ENCODE results near the gene CARD14. TPM values are rescaled to one million over a fixed set of nuclear protein-coding genes. Genes with fewer than 3 reads are reported as not detected.
A peak's percentile ranks its signal among the peaks of the same experiment; 100 is the strongest.

The CARD14 gene
- polyA plus RNA-seq, 1 donor (not counting 4 experiments of a cell fraction or from before 2014, with no cell fraction given): 0.49 TPM

DNA sequence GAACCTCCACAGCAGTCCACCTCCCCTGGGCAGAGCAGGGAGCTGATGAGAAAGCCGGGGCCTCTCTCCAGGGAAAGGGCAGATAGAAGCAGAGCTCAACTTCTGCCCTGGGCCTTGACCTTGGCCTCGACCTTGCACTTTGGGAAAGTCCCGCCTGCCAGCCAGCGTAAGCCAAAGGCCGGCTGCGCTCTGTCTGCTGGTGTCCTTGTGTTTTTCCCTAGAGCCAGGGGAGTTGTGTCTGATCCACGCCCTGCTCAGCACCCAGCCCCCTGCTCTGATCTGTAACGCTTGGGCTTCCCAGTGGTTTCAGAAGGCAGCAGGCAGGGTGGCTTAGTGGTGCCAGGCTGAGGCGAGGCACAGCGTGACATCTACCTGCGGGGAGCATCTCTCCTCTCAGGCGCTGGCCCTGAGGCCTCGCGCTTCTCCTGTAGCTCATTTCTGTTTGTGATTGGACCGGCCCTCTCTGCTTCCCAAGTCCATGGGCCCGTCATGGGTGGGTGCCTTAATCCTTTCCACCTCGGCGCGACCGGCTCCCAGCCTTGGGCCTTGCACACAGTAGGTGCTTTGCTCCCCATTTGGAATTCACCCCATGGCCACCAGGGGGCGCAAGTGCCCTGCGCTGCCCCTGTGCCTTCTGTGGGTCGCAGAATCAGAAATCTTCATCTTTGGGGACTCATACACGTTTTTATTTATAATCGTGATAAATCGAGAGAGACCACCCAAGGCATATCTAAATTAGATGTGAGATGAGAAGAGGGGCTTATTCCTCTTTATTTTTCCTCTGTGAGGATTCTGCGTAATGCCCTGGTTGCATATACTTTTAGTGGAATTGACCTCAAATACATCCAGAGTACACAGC, 26.1 kb downstream of the CARD14 start:
- Histone ChIP-seq H4K20me1 (ENCODE audit: control insufficient read depth, extremely low read depth, insufficient read depth, low read length) (no peaks in the 10 kb centered on the region), H3K9me1 (ENCODE audit: control insufficient read depth, extremely low read depth, insufficient read depth, low read length) (no peaks in the 10 kb centered on the region), H3K27me3 (ENCODE audit: control insufficient read depth, extremely low read depth, insufficient read depth, low read length) (peaks cover 5% of the 10 kb centered on the region), H2AFZ (ENCODE audit: control insufficient read depth, low read length) (no peak overlapping the region), H3K36me3 (ENCODE audit: control insufficient read depth in 2 of 2, extremely low read depth in 1 of 2, insufficient read depth in 2 of 2, low read length in 2 of 2) (no peaks in the 10 kb centered on the region), H3K27ac (ENCODE audit: control insufficient read depth, insufficient read depth, low read length) (no peak overlapping the region), H3K4me1 (ENCODE audit: control insufficient read depth, extremely low read depth, insufficient read depth, low read length) (peaks cover 14% of the 10 kb centered on the region), H3K4me2 (ENCODE audit: control insufficient read depth, extremely low read depth, insufficient read depth, low read depth, low read length) (no peak overlapping the region), H3K9ac (ENCODE audit: control insufficient read depth, extremely low read depth, insufficient read depth, low read length) (no peak overlapping the region), H3K9me3 (ENCODE audit: control insufficient read depth, low read depth, low read length) (no peaks in the 10 kb centered on the region), H3K79me2 (ENCODE audit: control insufficient read depth, insufficient read depth, low read length) (no peaks in the 10 kb centered on the region), H3K4me3 (ENCODE audit: control insufficient read depth in 2 of 3, extremely low read depth in 1 of 3, insufficient read depth in 2 of 3, low read depth in 1 of 3, low read length in 3 of 3) (no peak overlapping the region)
- FAIRE-seq (no peak), DNase-seq (ENCODE audit: low read depth, low spot score) (no peak)
- dilution Hi-C loops (cut with MboI; ENCODE audit: extremely low pct_ligation_motif_present, low sequenced_read_pairs): no loop called here
- no peak for TF ChIP-seq EZH2 (IDR thresholded peaks at IDR 0.05; ENCODE audit: low read length)
- TF ChIP-seq, protein P1, sequence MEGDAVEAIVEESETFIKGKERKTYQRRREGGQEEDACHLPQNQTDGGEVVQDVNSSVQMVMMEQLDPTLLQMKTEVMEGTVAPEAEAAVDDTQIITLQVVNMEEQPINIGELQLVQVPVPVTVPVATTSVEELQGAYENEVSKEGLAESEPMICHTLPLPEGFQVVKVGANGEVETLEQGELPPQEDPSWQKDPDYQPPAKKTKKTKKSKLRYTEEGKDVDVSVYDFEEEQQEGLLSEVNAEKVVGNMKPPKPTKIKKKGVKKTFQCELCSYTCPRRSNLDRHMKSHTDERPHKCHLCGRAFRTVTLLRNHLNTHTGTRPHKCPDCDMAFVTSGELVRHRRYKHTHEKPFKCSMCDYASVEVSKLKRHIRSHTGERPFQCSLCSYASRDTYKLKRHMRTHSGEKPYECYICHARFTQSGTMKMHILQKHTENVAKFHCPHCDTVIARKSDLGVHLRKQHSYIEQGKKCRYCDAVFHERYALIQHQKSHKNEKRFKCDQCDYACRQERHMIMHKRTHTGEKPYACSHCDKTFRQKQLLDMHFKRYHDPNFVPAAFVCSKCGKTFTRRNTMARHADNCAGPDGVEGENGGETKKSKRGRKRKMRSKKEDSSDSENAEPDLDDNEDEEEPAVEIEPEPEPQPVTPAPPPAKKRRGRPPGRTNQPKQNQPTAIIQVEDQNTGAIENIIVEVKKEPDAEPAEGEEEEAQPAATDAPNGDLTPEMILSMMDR (optimal IDR thresholded peaks at IDR 0.05 in 1 of 3, IDR thresholded peaks at IDR 0.05 in 1 of 3, conservative IDR thresholded peaks at IDR 0.05 in 1 of 3; ENCODE audit: extremely low read depth in 1 of 3, insufficient read depth in 2 of 3, low read length in 3 of 3): peak; percentile 61 to 67 (median 63)

DNA sequence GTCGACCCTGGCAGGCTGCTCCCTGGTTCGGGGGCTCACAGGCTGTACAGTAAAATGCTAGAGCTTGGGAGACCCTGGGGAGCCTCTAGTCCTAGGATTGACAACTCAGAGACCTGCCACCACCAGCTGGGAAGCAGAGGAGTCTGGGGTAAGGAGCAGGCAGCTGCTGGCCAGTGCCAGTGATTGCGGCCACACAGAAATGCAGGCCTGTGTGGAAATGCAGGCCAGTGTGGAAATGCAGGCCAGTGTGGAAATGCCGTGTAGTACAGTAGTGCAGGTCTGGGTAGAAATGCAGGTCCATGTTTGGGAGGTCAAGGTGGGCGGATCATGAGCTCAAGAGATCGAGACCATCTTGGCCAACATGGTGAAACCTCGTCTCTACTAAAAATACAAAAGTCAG, 26.8 kb downstream of the CARD14 start:
- Histone ChIP-seq H3K9me3 (ENCODE audit: control insufficient read depth, low read depth, low read length) (no peaks in the 10 kb centered on the region), H2AFZ (ENCODE audit: control insufficient read depth, low read length) (no peak overlapping the region), H3K36me3 (ENCODE audit: control insufficient read depth in 2 of 2, extremely low read depth in 1 of 2, insufficient read depth in 2 of 2, low read length in 2 of 2) (no peaks in the 10 kb centered on the region), H3K79me2 (ENCODE audit: control insufficient read depth, insufficient read depth, low read length) (no peaks in the 10 kb centered on the region), H3K4me3 (ENCODE audit: control insufficient read depth in 2 of 3, extremely low read depth in 1 of 3, insufficient read depth in 2 of 3, low read depth in 1 of 3, low read length in 3 of 3) (no peak overlapping the region), H3K4me1 (ENCODE audit: control insufficient read depth, extremely low read depth, insufficient read depth, low read length) (peaks cover 8% of the 10 kb centered on the region), H4K20me1 (ENCODE audit: control insufficient read depth, extremely low read depth, insufficient read depth, low read length) (no peaks in the 10 kb centered on the region), H3K27me3 (ENCODE audit: control insufficient read depth, extremely low read depth, insufficient read depth, low read length) (no peaks in the 10 kb centered on the region), H3K4me2 (ENCODE audit: control insufficient read depth, extremely low read depth, insufficient read depth, low read depth, low read length) (no peak overlapping the region), H3K9me1 (ENCODE audit: control insufficient read depth, extremely low read depth, insufficient read depth, low read length) (no peaks in the 10 kb centered on the region), H3K27ac (ENCODE audit: control insufficient read depth, insufficient read depth, low read length) (no peak overlapping the region), H3K9ac (ENCODE audit: control insufficient read depth, extremely low read depth, insufficient read depth, low read length) (no peak overlapping the region)
- DNase-seq (ENCODE audit: low read depth, low spot score) (no peak), FAIRE-seq (no peak)
- dilution Hi-C loops (cut with MboI; ENCODE audit: extremely low pct_ligation_motif_present, low sequenced_read_pairs): no loop called here
- TF ChIP-seq EZH2 (IDR thresholded peaks at IDR 0.05; ENCODE audit: low read length): no peak
- TF ChIP-seq, protein P1 (optimal IDR thresholded peaks at IDR 0.05 in 1 of 3, IDR thresholded peaks at IDR 0.05 in 1 of 3, conservative IDR thresholded peaks at IDR 0.05 in 1 of 3; ENCODE audit: extremely low read depth in 1 of 3, insufficient read depth in 2 of 3, low read length in 3 of 3): no peak

Data from keratinocyte (primary cell).